Suprapubic skin (tissue), 4 donors: ENCODE measurements around the gene EYS.

Experiments
- CTCF ChIP-seq, 2 donors: fragments of 200-600 bp in 1 of 2; fragments of 450-650 bp in 1 of 2; sonication (generic) in 1 of 2; IDR thresholded peaks; one replicate each; pipeline ENCODE4 v1.5.1; 2016 to 2019; ENCODE audit warnings: antibody characterized with exemption in 2 of 2, mild to moderate bottlenecking in 1 of 2, moderate library complexity in 1 of 2
- EP300 ChIP-seq: sonication (generic); formaldehyde crosslinking; IDR thresholded peaks from one replicate; pipeline ENCODE4 v1.6.1; 2017; ENCODE audit warnings: antibody characterized with exemption
- POLR2A ChIP-seq, 2 donors: fragments of 450-650 bp; IDR thresholded peaks; one replicate each; pipeline ENCODE4 v1.6.1; 2017; ENCODE audit warnings: antibody characterized with exemption in 2 of 2, mild to moderate bottlenecking in 2 of 2, moderate library complexity in 2 of 2
- POLR2AphosphoS5 ChIP-seq, 3 donors: sonication (generic); formaldehyde crosslinking; IDR thresholded peaks; one replicate each; pipeline ENCODE4 v1.6.1; 2017; ENCODE audit warnings: antibody characterized with exemption in 3 of 3

GRCh38 chr6:64013011-64013410 lies 1694.0 kb downstream of the EYS start:
- TF ChIP-seq CTCF (IDR thresholded peaks at IDR 0.05) (no peak), EP300 (no peak), POLR2A (IDR thresholded peaks at IDR 0.05) (no peak), POLR2AphosphoS5 (IDR thresholded peaks at IDR 0.05) (no peak)
